Esophagus mucosa (tissue), 1 donor: ENCODE data around the gene MMP20. TPM values are rescaled to one million over a fixed set of nuclear protein-coding genes. Genes with fewer than 3 reads are reported as not detected.

ENCODE experiments used
- ATAC-seq: fragments of 200-7000 bp; cut with Tn5 transposase; one replicate; pipeline ENCODE4 v1.9.1; 2020
- total RNA-seq: library from RNA; stranded (reverse); gene quantifications from one replicate; pipeline ENCODE4 v1.2.4, GENCODE V29; 2023
- donor health status: DM: yes; HTN: yes; CAD: no.

MMP20 gene
- total RNA-seq, 1 donor from 2014 or later: not detected

DNA sequence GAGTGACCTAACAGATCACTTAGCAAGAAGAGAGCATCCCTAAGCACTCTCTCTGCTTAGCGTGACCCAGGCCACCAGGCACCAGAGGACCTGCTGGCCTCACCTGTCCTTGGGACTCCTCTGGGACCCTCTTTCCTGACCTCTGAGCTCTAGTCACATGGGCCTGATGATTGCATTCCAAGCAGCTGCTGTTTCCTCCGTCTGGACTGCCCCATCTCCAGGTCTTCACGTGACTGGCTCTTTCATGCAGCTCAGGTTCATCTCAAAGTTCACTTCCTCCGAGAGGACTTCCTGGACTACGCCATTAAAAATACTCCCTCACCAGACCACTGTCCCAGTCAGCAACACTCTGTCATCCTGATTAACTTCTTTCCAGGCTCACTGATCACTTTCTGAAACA, 2.9 kb downstream of the MMP20 start:
- ATAC-seq: no peak

DNA sequence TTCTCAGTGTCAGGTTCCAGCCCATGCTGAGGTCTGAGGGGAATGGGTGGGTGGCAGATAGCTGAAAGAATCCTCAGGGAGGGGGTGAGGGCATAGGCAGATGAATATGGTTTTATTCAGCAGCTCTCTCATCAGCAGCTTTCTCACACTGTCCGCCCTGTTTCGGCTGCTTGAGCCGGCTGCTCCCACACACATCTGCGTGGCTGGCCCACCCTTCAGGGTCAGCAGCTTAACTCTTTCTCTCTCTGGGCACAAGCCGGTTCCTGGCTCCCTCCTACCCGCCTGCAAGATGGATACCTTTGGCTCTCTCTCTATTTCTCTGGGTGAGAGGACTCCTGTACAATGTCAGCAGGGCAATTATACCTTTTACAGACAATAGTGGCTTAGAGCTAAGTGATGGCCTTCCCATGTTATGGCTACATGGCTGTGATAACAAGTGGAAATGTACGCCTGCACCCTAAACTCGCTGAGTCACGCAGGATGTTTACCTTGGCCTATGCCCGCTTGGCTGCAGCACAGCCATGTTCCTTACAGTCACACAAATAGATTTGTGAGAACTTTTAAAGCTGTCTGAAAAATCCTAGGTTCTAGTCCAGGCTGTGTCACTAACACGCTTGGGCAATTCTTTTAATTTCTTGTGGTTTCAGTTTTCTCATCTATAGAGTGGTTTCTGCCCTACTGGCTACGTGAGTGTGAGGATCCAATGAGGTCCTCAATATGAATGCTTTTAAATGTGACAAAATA, 4.1 kb downstream of the MMP20 start:
- ATAC-seq: peak; percentile 47

DNA sequence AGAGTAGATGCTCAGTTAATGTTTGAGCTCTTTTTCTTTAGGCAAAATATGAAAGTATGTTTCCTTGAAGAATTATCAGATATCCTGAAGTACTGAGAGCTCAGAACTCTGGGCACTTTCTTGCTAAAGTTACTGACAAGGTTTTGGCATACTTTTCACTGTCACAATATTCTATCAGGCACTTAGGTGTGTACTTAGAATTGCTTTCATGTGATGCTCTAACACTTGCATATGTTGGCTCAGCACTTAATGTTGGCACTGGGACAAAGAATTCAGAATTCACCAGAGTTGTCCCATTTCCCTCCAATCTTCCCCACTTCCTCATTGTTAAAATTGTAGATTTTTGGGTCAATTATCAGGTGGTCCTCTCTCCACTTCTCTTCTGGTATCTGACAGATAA, 5.0 kb downstream of the MMP20 start:
- ATAC-seq: no peak

DNA sequence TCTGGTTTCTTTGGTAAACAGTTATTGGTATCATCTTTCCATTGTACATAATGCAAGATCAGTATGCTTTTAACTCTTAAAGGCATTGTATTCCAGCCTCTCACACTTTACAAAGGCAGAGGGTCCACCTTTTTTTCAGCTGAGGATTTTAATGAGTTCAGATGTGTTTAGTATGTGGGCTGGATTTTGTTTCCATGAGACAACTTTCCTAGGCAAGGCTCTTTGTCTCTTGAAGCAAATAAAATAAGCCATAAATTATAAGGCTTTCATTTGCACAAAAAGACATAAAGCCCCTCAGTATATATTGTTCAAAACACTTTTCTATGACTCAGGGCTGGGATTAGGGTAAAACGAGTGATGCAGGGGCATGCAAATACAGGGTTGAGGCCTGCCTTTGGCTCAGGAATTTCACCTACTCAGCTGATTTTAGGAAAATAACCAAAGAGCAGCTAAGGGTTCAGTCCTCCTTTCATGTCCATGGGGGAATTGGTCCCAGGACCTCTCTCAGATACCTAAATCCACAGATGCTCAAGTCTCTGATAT, 7.6 kb downstream of the MMP20 start:
- ATAC-seq: peak; percentile 59

DNA sequence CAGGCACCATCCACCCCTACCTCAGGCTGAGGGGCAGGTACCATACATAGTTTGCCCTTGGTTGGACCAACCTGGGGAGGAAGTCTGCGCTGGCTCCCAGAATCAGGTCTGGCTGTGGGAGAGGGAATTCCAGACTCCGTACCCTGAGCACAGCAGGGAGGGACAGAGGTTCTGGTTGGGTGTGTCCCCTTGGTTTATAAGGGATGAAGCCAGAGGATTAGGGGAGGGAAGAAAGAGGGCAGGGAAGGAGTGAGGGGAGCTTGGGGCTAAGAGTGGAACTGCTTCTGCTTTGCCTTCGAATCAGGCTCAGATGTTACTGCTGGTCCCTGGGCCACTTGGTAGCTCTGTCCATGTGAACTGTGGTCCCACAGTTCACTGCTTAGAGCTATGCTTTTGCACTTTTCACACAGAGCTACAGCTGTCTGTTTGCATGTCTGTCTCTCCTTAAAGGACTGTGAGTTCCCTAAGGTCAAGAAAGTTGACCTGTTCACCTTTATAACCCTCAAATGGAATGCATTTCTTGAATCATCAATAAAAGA, 9.2 kb downstream of the MMP20 start:
- ATAC-seq: no peak

DNA sequence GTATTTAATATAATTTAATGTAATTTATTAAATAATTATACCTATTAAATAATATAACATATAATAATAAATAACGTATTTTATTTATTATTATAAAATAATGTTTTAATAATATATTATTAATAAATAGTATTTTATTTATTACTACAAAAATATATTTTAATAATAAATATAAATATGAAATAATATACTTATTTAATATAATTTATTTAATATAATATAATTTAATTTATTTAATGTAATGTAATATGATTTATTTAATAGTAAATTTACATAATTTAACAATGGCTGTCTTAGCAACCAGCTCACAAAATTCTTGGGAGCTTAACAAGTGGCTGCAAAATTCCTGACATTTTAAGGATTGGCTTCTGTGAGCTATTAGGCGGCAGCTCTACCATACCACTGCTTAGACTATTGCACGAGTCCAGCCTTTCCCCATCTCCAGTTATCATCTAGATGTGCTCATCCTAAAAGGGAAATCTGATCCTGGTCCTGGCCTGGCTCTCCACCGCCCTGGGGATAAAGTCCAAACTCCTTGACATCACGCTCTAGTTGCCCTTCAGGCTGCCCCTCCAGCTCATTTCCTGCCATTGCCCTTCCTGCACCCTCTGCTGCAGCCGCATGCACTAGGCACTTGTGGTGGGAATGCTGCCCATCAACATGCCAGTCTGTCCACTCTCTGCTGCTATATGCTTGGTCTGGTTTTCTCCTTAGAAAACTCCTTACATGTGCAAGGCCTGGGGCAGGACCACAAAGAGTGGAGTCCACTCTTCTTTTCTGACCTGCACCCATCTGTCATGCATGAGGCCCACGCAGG, 9.8 kb downstream of the MMP20 start:
- ATAC-seq: no peak

DNA sequence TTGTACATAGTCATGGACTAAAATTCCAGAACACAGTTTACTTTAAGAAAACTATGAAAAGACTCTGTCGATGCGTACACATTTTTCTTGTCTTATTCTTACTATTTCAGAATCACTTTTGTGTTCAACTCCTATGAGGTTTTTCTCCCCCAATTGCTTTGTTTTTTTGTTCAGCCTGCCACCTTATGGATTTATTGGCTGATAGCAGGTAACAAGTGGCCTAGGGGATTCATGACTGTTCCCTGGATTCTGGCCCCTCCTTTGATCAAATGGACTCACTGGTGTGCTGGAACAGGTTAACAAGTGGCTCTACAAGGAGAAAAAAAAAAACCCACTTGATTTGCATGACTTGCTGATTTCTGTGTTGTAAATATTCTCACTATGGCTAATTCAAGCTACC, 10.6 kb downstream of the MMP20 start:
- ATAC-seq: no peak

DNA sequence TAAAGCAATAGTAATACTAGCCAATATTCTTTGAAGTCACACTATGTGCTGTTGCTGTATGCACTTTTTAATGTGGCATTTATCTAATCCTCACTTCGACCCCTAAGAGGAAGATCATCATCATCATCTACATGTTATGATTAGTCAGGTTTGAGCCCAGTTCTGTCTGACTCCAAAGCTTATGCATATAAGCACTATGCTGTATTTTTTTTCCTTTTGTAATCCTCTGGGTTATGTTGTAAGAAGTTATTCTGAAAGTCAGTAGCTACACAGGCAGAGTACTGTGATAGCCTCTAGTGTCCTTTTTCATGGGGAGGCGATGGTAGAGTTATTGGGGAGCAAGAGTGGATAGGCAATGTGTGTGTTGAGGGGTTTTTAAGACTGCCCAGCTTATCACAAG, 11.1 kb downstream of the MMP20 start:
- no peak for ATAC-seq

DNA sequence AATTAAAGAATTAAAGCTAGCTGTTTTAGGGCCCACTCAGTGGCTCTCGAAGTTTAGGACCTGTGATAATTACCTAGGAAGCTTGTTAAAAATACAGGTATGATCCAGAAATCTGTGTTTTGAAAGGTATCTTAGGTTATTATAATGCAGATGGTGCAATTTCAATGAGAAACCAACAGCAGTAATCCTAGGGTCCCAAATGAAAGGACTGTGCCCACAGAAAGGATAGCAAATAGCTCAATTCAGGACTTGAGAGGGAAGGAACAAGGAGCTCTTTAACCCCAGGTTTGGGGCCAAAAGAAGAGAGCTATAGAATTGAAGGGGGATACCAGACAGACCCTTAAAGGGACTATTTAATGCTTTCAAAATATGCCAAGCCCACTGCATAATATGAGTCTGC, 11.7 kb downstream of the MMP20 start:
- no peak for ATAC-seq

DNA sequence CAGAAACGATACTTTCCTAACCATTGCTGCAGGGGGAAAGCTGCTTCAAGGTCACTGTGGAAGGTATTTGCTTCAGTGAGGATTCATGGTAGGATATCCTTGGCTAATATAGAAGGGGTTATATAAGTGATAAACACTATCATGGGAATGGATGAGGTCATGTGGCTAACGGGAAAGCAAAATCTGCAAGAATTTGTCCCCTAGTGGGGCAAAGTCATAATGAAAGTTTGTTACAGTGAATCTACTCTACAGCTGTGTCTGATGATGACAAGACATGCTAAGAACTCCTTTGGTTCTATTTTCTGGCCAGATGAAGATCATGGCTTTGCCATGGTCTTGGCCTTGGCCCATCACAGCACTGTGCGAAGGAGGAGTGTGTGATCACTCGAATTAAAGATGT, 13.8 kb downstream of the MMP20 start:
- no peak for ATAC-seq

DNA sequence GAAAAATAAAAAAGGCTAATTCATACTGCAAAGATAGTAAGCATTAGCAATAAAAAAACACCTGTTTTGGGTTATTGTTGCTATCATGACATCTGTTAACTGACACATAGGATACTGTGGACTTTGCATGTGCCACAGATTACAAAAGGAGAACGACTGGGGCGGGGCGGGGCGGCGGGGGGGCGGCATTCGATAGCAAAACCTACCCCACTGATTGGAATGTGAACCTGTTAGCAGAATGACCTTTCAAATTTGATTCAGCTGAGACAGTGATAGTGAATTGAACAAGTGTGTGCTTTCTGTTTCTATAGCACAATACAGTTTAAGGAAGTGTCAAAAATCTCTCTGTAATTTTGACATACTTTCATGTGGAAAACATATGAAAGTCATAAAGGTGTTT, 14.9 kb downstream of the MMP20 start:
- no peak for ATAC-seq

DNA sequence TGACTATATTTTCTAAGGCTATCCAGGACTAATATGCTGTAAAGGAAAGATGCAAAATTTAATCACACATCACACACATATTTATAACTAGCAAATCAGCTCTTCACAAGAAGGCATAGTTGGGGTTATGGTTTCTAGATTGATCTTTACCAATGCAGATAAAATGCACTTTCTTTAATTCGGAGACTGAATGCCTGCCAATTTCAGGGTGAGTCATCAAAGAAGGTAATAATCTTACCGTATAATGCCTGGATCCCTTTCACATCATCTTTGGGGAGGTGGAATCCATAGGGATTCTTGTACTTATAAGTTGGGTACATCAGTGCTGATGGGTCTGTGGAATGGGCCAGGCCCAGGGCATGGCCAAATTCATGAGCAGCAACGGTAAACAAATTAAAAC, 16.4 kb downstream of the MMP20 start:
- no peak for ATAC-seq

DNA sequence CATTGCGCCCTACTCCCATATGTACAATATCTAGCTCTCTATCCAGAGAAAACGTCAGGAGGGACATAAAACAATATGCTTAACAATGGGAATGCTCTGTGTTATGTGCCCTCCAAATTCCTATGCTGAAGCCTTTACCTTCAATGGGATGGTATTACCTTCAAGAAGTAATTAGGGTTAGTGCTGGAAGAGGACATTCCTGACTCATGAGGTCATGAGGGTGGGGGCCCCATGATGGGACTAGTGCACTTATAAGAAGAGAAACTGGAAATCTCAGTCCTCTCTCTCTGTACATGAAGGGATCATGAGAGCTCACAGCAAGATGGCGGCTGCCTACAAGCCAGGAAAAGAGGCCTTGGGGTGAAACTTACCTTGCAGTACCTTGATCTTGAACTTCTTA, 20.3 kb downstream of the MMP20 start:
- ATAC-seq: peak; percentile 67

DNA sequence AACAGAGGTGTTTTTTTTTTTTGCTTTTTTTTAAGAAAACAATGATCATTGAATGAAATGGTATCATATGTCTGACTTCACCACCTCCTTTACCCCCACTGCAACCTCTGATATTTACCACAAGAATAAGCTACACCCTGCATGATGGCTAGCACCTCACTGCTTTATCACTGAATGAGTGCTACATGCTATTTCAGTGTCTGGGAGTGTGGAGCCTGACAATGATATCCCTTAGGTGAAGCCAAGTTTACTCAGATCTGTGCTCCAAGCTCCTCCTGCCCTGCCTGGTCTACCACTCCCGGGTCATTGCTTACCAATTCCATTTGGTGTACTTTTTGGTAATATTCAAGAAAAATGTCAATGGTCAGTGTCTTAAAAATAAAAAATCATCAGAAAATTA, 21.1 kb downstream of the MMP20 start:
- no peak for ATAC-seq

DNA sequence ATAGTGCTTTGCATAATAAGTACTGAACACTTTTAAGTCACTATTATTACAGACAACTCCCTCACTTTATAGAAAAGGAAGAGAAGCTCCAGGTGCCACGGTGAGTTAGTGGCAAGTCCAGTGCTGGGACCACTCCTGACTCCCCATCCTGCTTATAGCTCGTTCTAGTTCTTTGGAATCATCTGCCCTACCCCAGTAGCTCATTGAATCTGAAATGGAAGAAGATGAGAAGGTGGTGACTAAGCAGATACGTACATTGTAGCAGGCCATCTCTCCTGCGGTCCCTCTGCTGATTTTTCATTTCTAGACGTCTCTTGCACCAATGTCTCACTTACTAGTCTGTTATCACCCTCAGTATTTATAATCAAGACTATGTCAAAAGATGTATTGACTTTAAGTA, 21.6 kb downstream of the MMP20 start:
- no peak for ATAC-seq

DNA sequence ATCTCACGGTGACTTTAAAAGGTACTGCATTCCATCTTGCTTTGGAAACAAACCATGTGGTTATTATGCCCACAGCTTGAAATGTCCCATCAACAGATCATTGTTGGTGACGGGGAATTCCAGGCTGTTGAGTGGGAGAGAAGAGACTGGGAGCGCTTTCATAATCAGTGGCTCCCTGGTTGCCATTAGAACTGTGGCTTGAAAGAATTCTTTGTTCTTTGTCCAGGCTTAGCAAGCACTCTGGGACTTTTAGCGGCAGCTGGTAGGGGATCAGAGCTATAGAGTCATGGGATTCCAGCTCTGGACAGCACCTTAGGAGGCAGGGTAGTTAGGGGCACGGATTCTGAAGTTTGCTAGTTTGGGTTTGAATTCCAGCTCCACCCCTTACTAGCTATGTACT, 22.0 kb downstream of the MMP20 start:
- ATAC-seq: no peak

DNA sequence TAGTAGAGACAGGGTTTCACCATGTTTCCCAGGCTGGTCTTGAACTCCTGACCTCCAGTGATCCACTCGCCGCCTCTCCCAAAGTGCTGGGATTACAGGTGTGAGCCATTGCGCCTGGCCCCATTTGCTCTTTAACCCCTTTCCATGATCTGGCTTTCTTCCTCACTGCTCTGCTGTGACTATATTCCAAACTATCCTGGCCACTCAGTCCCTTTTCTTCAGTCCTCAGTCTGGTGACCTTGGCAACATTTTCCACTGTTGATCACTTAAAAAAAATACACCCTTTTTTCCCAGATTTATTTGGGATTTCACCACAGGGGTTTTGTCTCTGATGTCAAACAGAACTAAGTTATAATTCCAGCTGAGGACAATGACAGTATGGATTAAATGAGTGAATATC, 24.5 kb downstream of the MMP20 start:
- ATAC-seq: no peak

DNA sequence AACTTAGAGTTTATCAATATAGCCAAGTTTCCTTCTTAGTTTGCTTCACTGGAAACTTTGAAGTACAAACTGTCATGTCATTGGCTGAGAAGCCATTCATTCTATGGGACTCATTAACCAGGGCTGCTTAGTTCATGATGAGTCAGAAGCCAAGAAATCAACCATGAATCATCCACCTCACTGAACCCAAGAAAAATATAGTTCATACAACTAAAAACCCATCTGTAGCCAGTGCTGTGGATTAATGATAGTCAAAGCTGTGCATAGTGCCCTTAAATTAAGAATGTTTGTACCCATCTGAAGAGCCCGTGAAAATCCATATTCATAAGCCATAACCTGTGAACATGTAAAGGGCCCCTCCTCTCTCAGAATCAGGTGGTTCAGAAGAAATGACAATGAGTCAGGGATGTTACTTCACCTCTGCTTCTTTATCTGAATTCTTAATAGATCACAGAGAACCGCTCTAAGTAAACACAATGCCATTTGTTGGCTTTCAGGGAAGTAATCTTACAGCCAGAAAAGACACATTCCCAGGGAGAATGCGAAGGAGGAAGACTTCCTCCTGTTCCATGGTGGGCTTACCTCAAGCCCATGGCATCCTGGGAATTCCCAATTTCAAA, 25.4 kb downstream of the MMP20 start:
- ATAC-seq: peak; percentile 96

DNA sequence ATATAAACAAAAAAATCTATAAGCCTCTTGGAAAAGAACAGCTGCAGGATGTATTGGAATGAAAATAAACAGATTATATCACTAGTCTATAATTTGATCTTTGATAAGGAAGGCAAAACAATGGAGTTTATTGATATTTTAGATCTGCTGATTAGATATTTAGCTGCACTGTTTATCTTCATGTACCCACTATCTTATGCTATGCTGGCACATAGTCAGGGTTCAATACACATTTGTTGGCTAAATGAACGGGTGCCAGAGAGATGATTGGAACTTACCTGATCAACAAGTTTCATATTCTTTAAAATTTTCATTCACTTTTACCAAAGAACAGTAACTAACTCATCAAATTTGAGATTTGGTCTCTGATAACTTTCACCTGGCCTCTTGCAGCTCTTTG, 26.9 kb downstream of the MMP20 start:
- no peak for ATAC-seq

DNA sequence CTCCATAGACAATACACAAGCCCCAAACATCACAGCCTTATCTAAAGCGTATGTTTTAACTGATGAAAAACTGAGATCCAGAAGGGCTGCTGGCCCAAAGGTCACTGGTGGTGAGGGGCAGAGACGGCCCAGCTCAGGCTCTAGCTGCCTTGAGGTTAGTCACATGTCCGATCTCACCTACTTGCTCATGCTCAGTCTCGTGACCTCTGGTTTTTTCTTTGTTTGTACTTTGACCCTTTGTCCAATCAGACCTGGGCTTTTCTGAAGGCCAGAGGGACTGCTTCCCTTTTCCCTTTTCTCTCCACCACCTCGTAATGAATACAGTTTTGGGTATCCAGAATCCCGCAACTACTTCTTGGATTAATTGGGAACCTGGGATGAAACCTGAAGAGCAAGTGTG, 28.6 kb downstream of the MMP20 start:
- ATAC-seq: no peak

DNA sequence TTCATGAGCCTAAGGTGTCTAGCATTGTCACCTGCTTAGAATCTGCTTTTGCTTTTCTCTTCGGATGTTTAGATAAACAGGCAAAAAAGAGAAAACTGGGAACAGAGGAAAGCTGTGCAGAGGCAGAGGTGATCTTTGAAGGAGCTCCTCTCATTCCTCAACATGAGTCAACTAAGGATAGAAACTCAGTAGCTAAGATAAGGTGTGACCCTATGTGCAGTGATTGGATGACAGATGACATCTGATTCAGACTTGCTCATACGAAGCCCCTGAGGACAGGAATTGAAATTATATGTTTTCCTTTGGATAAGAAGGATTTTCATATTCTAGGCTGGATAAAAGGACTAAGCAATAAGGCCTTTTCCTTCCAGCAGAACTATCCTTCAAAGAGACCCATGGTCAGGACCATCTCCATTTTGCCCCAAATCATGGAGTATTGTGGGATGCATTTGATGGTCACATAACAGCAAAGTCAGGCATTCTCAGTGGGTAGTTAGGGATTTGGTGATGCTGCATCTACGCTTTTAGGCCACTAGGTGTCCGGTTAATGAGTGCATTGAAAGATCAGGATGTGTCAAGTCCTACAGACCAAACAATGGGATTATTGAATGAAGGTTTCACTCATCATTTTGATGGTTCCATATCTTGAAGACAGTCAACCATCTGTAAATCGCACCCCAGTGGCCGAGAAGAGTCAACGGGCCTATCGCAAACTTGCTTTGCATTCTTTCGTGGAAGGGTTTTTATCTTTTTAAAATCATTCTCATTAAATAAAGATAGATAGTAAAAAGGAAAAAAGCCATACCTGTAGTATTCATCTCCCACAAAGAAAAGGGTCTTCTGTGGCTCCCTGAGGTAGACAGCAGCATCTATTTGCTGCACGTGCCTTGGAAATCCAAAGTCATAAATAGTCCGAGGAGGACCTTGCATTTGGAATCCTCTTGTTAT, 32.2 kb downstream of the MMP20 start:
- peak; percentile 49 for ATAC-seq

DNA sequence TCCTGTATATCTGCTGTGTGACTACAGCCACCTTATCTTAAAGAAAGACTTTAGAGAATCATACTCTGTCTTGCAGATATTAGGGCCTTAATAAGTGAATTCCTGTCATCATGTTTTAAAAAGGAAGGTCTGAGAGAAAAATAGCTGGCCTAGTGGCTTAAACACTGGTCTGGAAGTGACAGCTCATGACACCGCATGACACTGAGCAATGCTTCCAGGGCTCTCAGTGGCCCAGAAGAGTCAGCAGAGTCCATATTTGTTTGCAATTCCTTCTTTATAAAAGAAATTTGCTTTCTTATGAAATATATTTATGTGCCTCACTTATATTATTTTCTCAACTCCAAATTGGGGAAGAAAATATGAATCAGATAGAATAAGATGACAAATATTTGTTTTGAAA, 33.0 kb downstream of the MMP20 start:
- ATAC-seq: no peak
